B cell (primary cell): ENCODE data around the gene ZFP91. TPM values are rescaled to one million over a fixed set of nuclear protein-coding genes. Genes with fewer than 3 reads are reported as not detected.

Experiments used
- ATAC-seq: fragments of 200-7000 bp; cut with Tn5 transposase; one replicate; pipeline ENCODE4 v1.10.0; 2021; ENCODE audit warnings: low read depth, mild to moderate bottlenecking, moderate number of reproducible peaks, moderate library complexity
- CTCF ChIA-PET: fragments of 350-600 bp; sonication (Branson Sonifier 250); formaldehyde crosslinking; loops from one replicate; lab custom pipeline; 2021; ENCODE audit warnings: antibody characterized with exemption, inconsistent platforms; lab: Charles Lee
- POLR2A ChIA-PET: fragments of 350-600 bp; sonication (Branson Sonifier 250); formaldehyde crosslinking; loops from one replicate; lab custom pipeline; 2021; ENCODE audit warnings: antibody characterized with exemption; lab: Charles Lee
- DNase-seq: peaks from one replicate; pipeline ENCODE4 v3.0.0; 2013
- H2AFZ ChIP-seq: 2 replicates; pipeline ENCODE4 v1.6.1; 2012; ENCODE audit warnings: mild to moderate bottlenecking, low read depth, low read length; ENCODE audit not compliant: insufficient read depth, poor library complexity, severe bottlenecking
- H3K27ac ChIP-seq, 2 donors: 1 replicate in 1 of 2; 2 replicates in 1 of 2; pipeline ENCODE4 v1.5.1; 2012 to 2013; ENCODE audit warnings: low read length in 2 of 2, mild to moderate bottlenecking in 2 of 2, moderate library complexity in 1 of 2
- H3K27me3 ChIP-seq, 4 experiments: fragments of 200-600 bp in 1 of 4; sonication (generic) in 1 of 4; replicated peaks in 1 of 4; 1 replicate in 2 of 4; 2 replicates in 2 of 4; pipeline versions ENCODE4 v1.6.1 to v1.7.0; 2013 to 2016; ENCODE audit warnings: low read length in 3 of 4, mild to moderate bottlenecking in 2 of 4, mixed read lengths in 1 of 4, moderate library complexity in 1 of 4; ENCODE audit not compliant: insufficient read depth in 4 of 4, control insufficient read depth in 3 of 4; ENCODE audit errors: control extremely low read depth in 1 of 4
- H3K36me3 ChIP-seq, 2 experiments: replicated peaks in 1 of 2; 1 replicate in 1 of 2; 2 replicates in 1 of 2; pipeline versions ENCODE4 v1.6.1 to v1.7.1; 2013; ENCODE audit warnings: low read length in 1 of 2; ENCODE audit not compliant: insufficient read depth in 2 of 2, control insufficient read depth in 1 of 2; ENCODE audit errors: control extremely low read depth in 1 of 2, extremely low read depth in 1 of 2
- H3K4me1 ChIP-seq, 2 donors: fragments of 200-600 bp in 1 of 2; sonication (generic) in 1 of 2; 1 replicate in 1 of 2; 2 replicates in 1 of 2; pipeline versions ENCODE4 v1.5.1 to v1.6.1; 2013 to 2017; ENCODE audit warnings: low read length in 2 of 2; ENCODE audit not compliant: control insufficient read depth in 2 of 2, insufficient read depth in 2 of 2
- H3K4me2 ChIP-seq: replicated peaks from 2 replicates; pipeline ENCODE3; 2012; ENCODE audit warnings: mild to moderate bottlenecking, low read depth, low read length; ENCODE audit not compliant: poor library complexity, severe bottlenecking
- H3K4me3 ChIP-seq, 5 experiments: fragments of 200-600 bp in 1 of 5; sonication (generic) in 1 of 5; 1 replicate in 3 of 5; 2 replicates in 2 of 5; pipeline versions ENCODE4 v1.5.1 to v1.7.0; 2011 to 2016; ENCODE audit warnings: low read length in 4 of 5, mild to moderate bottlenecking in 4 of 5, low read depth in 2 of 5, control low read depth in 1 of 5, moderate library complexity in 1 of 5; ENCODE audit not compliant: insufficient read depth in 1 of 5; ENCODE audit errors: control extremely low read depth in 1 of 5, extremely low read depth in 1 of 5
- H3K79me2 ChIP-seq: fragments of 200-600 bp; sonication (generic); one replicate; pipeline ENCODE4 v1.6.0; 2016; ENCODE audit warnings: low read length; ENCODE audit not compliant: control insufficient read depth, insufficient read depth
- H3K9ac ChIP-seq: fragments of 200-600 bp; sonication (generic); 2 replicates; pipeline ENCODE4 v1.6.1; 2017; ENCODE audit warnings: mild to moderate bottlenecking, low read length, moderate library complexity
- H3K9me3 ChIP-seq, 3 donors: one replicate each; pipeline versions ENCODE4 v1.6.1 to v1.7.1; 2013; ENCODE audit warnings: low read length in 2 of 3; ENCODE audit not compliant: control insufficient read depth in 2 of 3, insufficient read depth in 1 of 3; ENCODE audit errors: control extremely low read depth in 1 of 3
- H4K20me1 ChIP-seq: 2 replicates; pipeline ENCODE4 v1.6.0; 2012; ENCODE audit warnings: mild to moderate bottlenecking, low read length; ENCODE audit not compliant: insufficient read depth, control insufficient read depth, poor library complexity, severe bottlenecking
- H3K27ac Mint-ChIP-seq: one replicate; pipeline ENCODE4 v1.8.0; 2021; ENCODE audit warnings: mixed read lengths
- H3K27me3 Mint-ChIP-seq: one replicate; pipeline ENCODE4 v1.8.0; 2021; ENCODE audit warnings: mixed read lengths
- H3K4me1 Mint-ChIP-seq: one replicate; pipeline ENCODE4 v1.8.0; 2021; ENCODE audit warnings: mixed read lengths
- H3K4me3 Mint-ChIP-seq: one replicate; pipeline ENCODE4 v1.8.0; 2021; ENCODE audit warnings: mixed read lengths
- H3K9me3 Mint-ChIP-seq: one replicate; pipeline ENCODE4 v1.8.0; 2022; ENCODE audit warnings: mixed read lengths; ENCODE audit not compliant: insufficient read depth
- EZH2 ChIP-seq: IDR thresholded peaks from 2 replicates; pipeline ENCODE4 v1.6.1; 2012; ENCODE audit warnings: borderline replicate concordance, low read depth, mild to moderate bottlenecking, moderate library complexity, low read length; ENCODE audit not compliant: insufficient read depth, poor library complexity, severe bottlenecking
- WGBS: methylation state at CpG from one replicate; pipeline ENCODE4 v1.1.5; 2013; ENCODE audit warnings: missing lambda C conversion rate; ENCODE audit not compliant: insufficient coverage; 5-methylcytosine and 5-hydroxymethylcytosine counted together
- intact Hi-C: fragments of 100-400 bp; cut with micrococcal nuclease; formaldehyde crosslinking; loops from one replicate; pipeline ENCODE4 v1.10.0; 2022
- polyA plus RNA-seq: library from polyadenylated mRNA; depleted of rRNA; stranded (reverse); fragments of >200 nt; gene quantifications from 2 replicates; pipeline ENCODE4 v1.2.3, GENCODE V29; 2012
- total RNA-seq, 2 donors: library from RNA; stranded (reverse); fragments of 120-200 nt in 1 of 2; gene quantifications; 1 replicate in 1 of 2; 2 replicates in 1 of 2; pipeline versions ENCODE4 v1.2.3 to v1.2.4, GENCODE V29; 2013 to 2022
- TF ChIP-seq, protein P1 (sequence below): fragments of 200-600 bp; IDR thresholded peaks from one replicate; pipeline ENCODE4 v1.8.0; 2022; ENCODE audit warnings: antibody characterized with exemption, mild to moderate bottlenecking

Gene ZFP91
- total and polyA plus RNA-seq, 2 donors (not counting 1 experiment from before 2014, with no cell fraction given): 14.4 to 51.2 TPM

DNA sequence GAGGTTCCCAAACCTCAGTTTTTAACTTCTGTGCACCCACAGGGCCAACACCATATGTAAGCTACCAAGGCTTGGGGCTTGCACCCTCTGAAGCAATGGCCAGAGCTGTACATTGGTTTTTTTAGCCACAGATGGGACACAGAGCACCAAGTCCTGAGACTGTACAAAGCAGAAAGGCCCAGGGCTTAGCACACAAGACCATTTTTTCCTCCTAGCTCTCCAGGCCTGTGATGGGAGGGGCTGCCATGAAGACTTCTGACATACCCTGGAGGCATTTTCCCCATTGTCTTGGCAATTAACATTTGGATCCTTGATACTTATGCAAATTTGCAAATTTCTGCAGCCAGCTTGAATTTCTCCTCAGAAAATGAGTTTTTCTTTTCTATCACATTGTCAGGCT is 67.0 kb downstream of the ZFP91 start:
- Mint-ChIP-seq H3K4me3 (no peak overlapping the region), H3K4me1 (peaks cover 24% of the 10 kb centered on the region), H3K27me3 (peaks cover 6% of the 10 kb centered on the region), H3K27ac (no peak overlapping the region), H3K9me3 (peaks cover 2% of the 10 kb centered on the region)
- H3K9me3 ChIP-seq: peaks cover 0 to 12% (median 8%) of the 10 kb centered on the region in 3 donors
- H3K79me2 ChIP-seq: no peaks in the 10 kb centered on the region
- no peak overlapping the region for H2AFZ ChIP-seq
- H3K4me2 ChIP-seq: no peak overlapping the region
- H3K4me3 ChIP-seq: no peak overlapping the region
- DNase-seq (no peak), ATAC-seq (no peak)
- H3K27ac ChIP-seq: no peak overlapping the region
- H3K36me3 ChIP-seq: no peaks in the 10 kb centered on the region
- no peak overlapping the region for H3K9ac ChIP-seq
- intact Hi-C loops: no loop called here
- ChIA-PET POLR2A (no interaction called here), CTCF (interaction anchor here (0.9 to 2.5 kb wide), 5 partner anchors 17 to 512 kb away, joined by 3 to 16 read pairs (median 9); no protein-coding TSS in a partner anchor)
- H4K20me1 ChIP-seq: no peaks in the 10 kb centered on the region
- H3K27me3 ChIP-seq: no peaks in the 10 kb centered on the region
- H3K4me1 ChIP-seq: peaks cover 6 to 13% of the 10 kb centered on the region in 2 donors
- TF ChIP-seq, protein P1, sequence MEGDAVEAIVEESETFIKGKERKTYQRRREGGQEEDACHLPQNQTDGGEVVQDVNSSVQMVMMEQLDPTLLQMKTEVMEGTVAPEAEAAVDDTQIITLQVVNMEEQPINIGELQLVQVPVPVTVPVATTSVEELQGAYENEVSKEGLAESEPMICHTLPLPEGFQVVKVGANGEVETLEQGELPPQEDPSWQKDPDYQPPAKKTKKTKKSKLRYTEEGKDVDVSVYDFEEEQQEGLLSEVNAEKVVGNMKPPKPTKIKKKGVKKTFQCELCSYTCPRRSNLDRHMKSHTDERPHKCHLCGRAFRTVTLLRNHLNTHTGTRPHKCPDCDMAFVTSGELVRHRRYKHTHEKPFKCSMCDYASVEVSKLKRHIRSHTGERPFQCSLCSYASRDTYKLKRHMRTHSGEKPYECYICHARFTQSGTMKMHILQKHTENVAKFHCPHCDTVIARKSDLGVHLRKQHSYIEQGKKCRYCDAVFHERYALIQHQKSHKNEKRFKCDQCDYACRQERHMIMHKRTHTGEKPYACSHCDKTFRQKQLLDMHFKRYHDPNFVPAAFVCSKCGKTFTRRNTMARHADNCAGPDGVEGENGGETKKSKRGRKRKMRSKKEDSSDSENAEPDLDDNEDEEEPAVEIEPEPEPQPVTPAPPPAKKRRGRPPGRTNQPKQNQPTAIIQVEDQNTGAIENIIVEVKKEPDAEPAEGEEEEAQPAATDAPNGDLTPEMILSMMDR: no peak
- no peak for TF ChIP-seq EZH2

DNA sequence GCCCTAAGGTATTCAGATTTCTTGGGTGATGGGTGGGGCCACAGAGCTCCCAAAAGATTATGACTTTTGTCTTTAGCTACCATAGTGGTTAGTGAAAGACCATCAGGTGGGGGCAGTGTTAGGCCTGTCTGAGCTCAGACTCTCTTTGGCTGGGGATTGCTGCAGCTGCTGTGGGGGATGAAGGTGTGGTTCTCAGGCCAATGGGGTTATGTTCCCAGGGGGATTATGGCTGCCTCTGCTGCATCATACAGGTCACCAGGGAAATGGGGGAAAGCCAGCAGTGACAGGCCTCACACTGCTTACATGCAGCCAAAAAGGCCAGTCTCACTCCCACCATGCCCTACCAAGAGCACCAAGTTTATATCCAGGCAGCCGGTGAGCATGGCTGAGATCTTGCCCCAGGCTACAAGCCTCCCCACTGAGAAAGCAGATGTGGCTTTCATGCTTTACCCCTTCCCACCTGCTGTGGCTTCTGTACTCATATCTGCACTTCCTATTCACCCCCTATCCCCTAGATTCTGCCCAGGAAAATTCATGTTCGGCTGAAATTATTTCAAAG is 68.4 kb downstream of the ZFP91 start:
- Histone ChIP-seq H4K20me1 (no peaks in the 10 kb centered on the region), H3K4me1 (peaks cover 5 to 12% of the 10 kb centered on the region in 2 donors), H3K9me3 (peaks cover 0 to 12% (median 8%) of the 10 kb centered on the region in 3 donors), H3K27ac (no peak overlapping the region), H3K36me3 (no peaks in the 10 kb centered on the region), H3K27me3 (no peaks in the 10 kb centered on the region), H3K4me2 (no peak overlapping the region), H2AFZ (peak overlapping the region; percentile 5), H3K4me3 (no peak overlapping the region), H3K79me2 (no peaks in the 10 kb centered on the region), H3K9ac (no peak overlapping the region)
- ATAC-seq: peak; percentile 93
- ChIA-PET POLR2A (interaction anchor here (1.1 kb wide), 1 partner anchor 70 kb away, joined by 4 read pairs; no protein-coding TSS in a partner anchor), CTCF (interaction anchor here (0.7 to 2.5 kb wide), 15 partner anchors 8 to 511 kb away, joined by 3 to 16 read pairs (median 4); partner anchors contain the start of gene LPXN)
- TF ChIP-seq, protein P1: no peak
- TF ChIP-seq EZH2: no peak
- intact Hi-C loops: no loop called here
- H3K27ac Mint-ChIP-seq: peak overlapping the region; percentile 76
- peak; percentile 49 for DNase-seq
- H3K9me3 Mint-ChIP-seq: peaks cover 2% of the 10 kb centered on the region
- WGBS: 13% methylated on average over 1 of the region's 2 CpGs
- peak overlapping the region; percentile 14 for H3K4me3 Mint-ChIP-seq
- peaks cover 20% of the 10 kb centered on the region for H3K4me1 Mint-ChIP-seq
- peaks cover 6% of the 10 kb centered on the region for H3K27me3 Mint-ChIP-seq
